SK-N-SH (cell line): ENCODE data around the gene HEBP2. TPM values are rescaled to one million over a fixed set of nuclear protein-coding genes. Genes with fewer than 3 reads are reported as not detected.

Source experiments
- CTCF ChIA-PET: fragments of 300-600, 350-600 bp; formaldehyde crosslinking; extraction: SDS; loops from one replicate; lab custom pipeline; 2021; lab: Yijun Ruan, JAX
- POLR2A ChIA-PET: fragments of 350-600 bp; sonication (Branson Sonifier 250); formaldehyde crosslinking; extraction: SDS; loops from one replicate; lab custom pipeline; 2020; ENCODE audit warnings: antibody characterized with exemption, inconsistent platforms; lab: Yijun Ruan, JAX
- DNase-seq: peaks from one replicate; pipeline ENCODE4 v3.0.0; 2012
- H2AFZ ChIP-seq: fragments of 200-600 bp; sonication (generic); 2 replicates; pipeline ENCODE4 v1.8.1; 2016; ENCODE audit warnings: antibody characterized with exemption, mild to moderate bottlenecking, low read depth
- H3F3A ChIP-seq: fragments of 200-600 bp; sonication (generic); replicated peaks from 2 replicates; pipeline ENCODE3; 2016; ENCODE audit warnings: antibody characterized with exemption, mild to moderate bottlenecking; ENCODE audit not compliant: insufficient read depth
- H3K27ac ChIP-seq, 2 experiments: fragments of 200-500 bp in 1 of 2; fragments of 200-600 bp in 1 of 2; sonication (Bioruptor generic) in 1 of 2; sonication (generic), shearing (Covaris generic) in 1 of 2; 2 replicates each; pipeline versions ENCODE4 v1.5.1 to v1.6.1; 2014 to 2016; ENCODE audit warnings: low read depth in 2 of 2, inconsistent platforms in 1 of 2, low read length in 1 of 2, mild to moderate bottlenecking in 1 of 2, mixed read lengths in 1 of 2
- H3K27me3 ChIP-seq: fragments of 200-600 bp; sonication (generic), shearing (Covaris generic); 2 replicates; pipeline ENCODE4 v1.6.1; 2016; ENCODE audit warnings: mixed run types; ENCODE audit not compliant: insufficient read depth
- H3K36me3 ChIP-seq, 2 experiments: fragments of 200-500 bp in 1 of 2; fragments of 200-600 bp in 1 of 2; sonication (Bioruptor generic) in 1 of 2; sonication (generic) in 1 of 2; replicated peaks in 1 of 2; 2 replicates each; pipeline versions ENCODE3 to v1.5.1; 2014 to 2016; ENCODE audit warnings: low read length in 1 of 2, mild to moderate bottlenecking in 1 of 2; ENCODE audit not compliant: insufficient read depth in 2 of 2, control insufficient read depth in 1 of 2
- H3K4me1 ChIP-seq, 2 experiments: fragments of 200-500 bp in 1 of 2; fragments of 200-600 bp in 1 of 2; sonication (Bioruptor generic) in 1 of 2; sonication (generic), shearing (Covaris generic) in 1 of 2; 2 replicates each; pipeline versions ENCODE4 v1.5.1 to v1.6.1; 2014 to 2016; ENCODE audit warnings: low read depth in 1 of 2, low read length in 1 of 2, mixed run types in 1 of 2; ENCODE audit not compliant: insufficient read depth in 2 of 2, control insufficient read depth in 1 of 2
- H3K4me2 ChIP-seq: fragments of 200-600 bp; sonication (generic), shearing (Covaris generic); 2 replicates; pipeline ENCODE4 v1.6.1; 2017; ENCODE audit warnings: mixed run types
- H3K4me3 ChIP-seq, 2 experiments: fragments of 200-500 bp in 1 of 2; fragments of 200-600 bp in 1 of 2; sonication (Bioruptor generic) in 1 of 2; sonication (generic), shearing (Covaris generic) in 1 of 2; 2 replicates each; pipeline versions ENCODE4 v1.5.1 to v1.8.1; 2014 to 2016; ENCODE audit warnings: low read depth in 2 of 2, inconsistent platforms in 1 of 2, low read length in 1 of 2, mild to moderate bottlenecking in 1 of 2, mixed read lengths in 1 of 2, moderate library complexity in 1 of 2
- H3K79me2 ChIP-seq: fragments of 200-600 bp; sonication (generic); 2 replicates; pipeline ENCODE4 v1.8.1; 2017; ENCODE audit warnings: mild to moderate bottlenecking; ENCODE audit not compliant: insufficient read depth
- H3K9ac ChIP-seq: fragments of 200-600 bp; sonication (generic); 2 replicates; pipeline ENCODE4 v1.6.1; 2017; ENCODE audit warnings: mixed run types
- H3K9me2 ChIP-seq: fragments of 200-600 bp; sonication (generic); 2 replicates; pipeline ENCODE4 v1.6.1; 2017; ENCODE audit warnings: mixed run types
- H3K9me3 ChIP-seq: fragments of 200-600 bp; sonication (generic); 2 replicates; pipeline ENCODE4 v1.6.1; 2017; ENCODE audit warnings: mixed run types, mild to moderate bottlenecking, moderate library complexity
- H4K20me1 ChIP-seq: fragments of 200-600 bp; sonication (generic); 2 replicates; pipeline ENCODE4 v1.6.1; 2017; ENCODE audit warnings: mild to moderate bottlenecking, mixed run types; ENCODE audit not compliant: insufficient read depth
- ELF1 ChIP-seq: IDR thresholded peaks from 2 replicates; pipeline ENCODE4 v1.4.0; 2012
- EP300 ChIP-seq, 2 experiments: IDR thresholded peaks; 2 replicates each; pipeline versions ENCODE4 v1.4.0 to v1.6.1; 2012; ENCODE audit warnings: borderline replicate concordance in 1 of 2, low read depth in 1 of 2, low read length in 1 of 2
- EZH2phosphoT487 ChIP-seq: fragments of 200-600 bp; sonication (generic); IDR thresholded peaks from 2 replicates; pipeline ENCODE4 v1.6.1; 2017; ENCODE audit warnings: low read depth, mixed run types, mild to moderate bottlenecking, antibody characterized with exemption, moderate library complexity, borderline replicate concordance
- FOSL2 ChIP-seq: IDR thresholded peaks from 2 replicates; pipeline ENCODE4 v1.4.0; 2012; ENCODE audit warnings: low read depth, mild to moderate bottlenecking, moderate library complexity, borderline replicate concordance
- FOXM1 ChIP-seq: IDR thresholded peaks from 2 replicates; pipeline ENCODE4 v1.4.0; 2012; ENCODE audit warnings: low read depth, mild to moderate bottlenecking
- GABPA ChIP-seq: IDR thresholded peaks from 2 replicates; pipeline ENCODE4 v1.4.0; 2012; ENCODE audit warnings: low read depth, mild to moderate bottlenecking
- GATA2 ChIP-seq: sonication (generic); formaldehyde crosslinking; IDR thresholded peaks from 2 replicates; pipeline ENCODE4 v1.5.0; 2020; ENCODE audit warnings: mild to moderate bottlenecking, missing genetic modification reagents
- MXI1 ChIP-seq: IDR thresholded peaks from 2 replicates; pipeline ENCODE4 v1.6.1; 2012; ENCODE audit warnings: mild to moderate bottlenecking, low read depth, low read length, improper control_type of control experiment
- NRF1 ChIP-seq: IDR thresholded peaks from 2 replicates; pipeline ENCODE4 v1.6.1; 2012; ENCODE audit warnings: low read depth, mild to moderate bottlenecking, low read length
- POLR2AphosphoS5 ChIP-seq: IDR thresholded peaks from 2 replicates; pipeline ENCODE4 v1.6.1; 2012; ENCODE audit warnings: low read depth, low read length
- RAD21 ChIP-seq: IDR thresholded peaks from 2 replicates; pipeline ENCODE4 v1.6.1; 2012; ENCODE audit warnings: mild to moderate bottlenecking, low read length
- SIN3A ChIP-seq: IDR thresholded peaks from 2 replicates; pipeline ENCODE4 v1.6.1; 2012; ENCODE audit warnings: low read depth, mild to moderate bottlenecking, low read length, moderate library complexity, borderline replicate concordance
- SMC3 ChIP-seq: IDR thresholded peaks from 2 replicates; pipeline ENCODE4 v1.6.1; 2012; ENCODE audit warnings: low read depth, low read length, improper control_type of control experiment
- WGBS: methylation state at CpG from one replicate; pipeline ENCODE4 v1.1.6; 2017; ENCODE audit warnings: low lambda C conversion rate; 5-methylcytosine and 5-hydroxymethylcytosine counted together
- polyA plus RNA-seq, 3 experiments: library from polyadenylated mRNA; depleted of rRNA; stranded (reverse); fragments of >200 nt; gene quantifications; 2 replicates each; pipeline ENCODE4 v1.2.3, GENCODE V29; 2012
- TF ChIP-seq, protein P1 (sequence below): fragments of 200-600 bp; sonication (generic); IDR thresholded peaks from 2 replicates; pipeline ENCODE4 v1.6.1; 2017; ENCODE audit warnings: antibody characterized with exemption, mild to moderate bottlenecking, moderate library complexity
- TF ChIP-seq, protein P2 (sequence below): IDR thresholded peaks from 2 replicates; pipeline ENCODE4 v1.4.0; 2012; ENCODE audit warnings: low read depth, borderline replicate concordance
- TF ChIP-seq, protein P3 (sequence below): fragments of 150-350 bp; IDR thresholded peaks from 2 replicates; pipeline ENCODE4 v1.6.1; 2017; ENCODE audit warnings: antibody characterized with exemption, low read length, low read depth, borderline replicate concordance
- TF ChIP-seq, protein P4 (sequence below): IDR thresholded peaks from 2 replicates; pipeline ENCODE4; 2012
- TF ChIP-seq, protein P5 (sequence below): IDR thresholded peaks from 2 replicates; pipeline ENCODE4 v1.6.1; 2012; ENCODE audit warnings: mild to moderate bottlenecking, low read depth, low read length, moderate library complexity
- TF ChIP-seq, protein P6 (sequence below): fragments of 150-350 bp; IDR thresholded peaks from 2 replicates; pipeline ENCODE4 v1.6.1; 2016; ENCODE audit warnings: mild to moderate bottlenecking, low read depth, low read length

Gene HEBP2
- polyA plus RNA-seq, 1 of the 3 experiments (the other 2 are of a cell fraction) = 7.6 TPM

DNA sequence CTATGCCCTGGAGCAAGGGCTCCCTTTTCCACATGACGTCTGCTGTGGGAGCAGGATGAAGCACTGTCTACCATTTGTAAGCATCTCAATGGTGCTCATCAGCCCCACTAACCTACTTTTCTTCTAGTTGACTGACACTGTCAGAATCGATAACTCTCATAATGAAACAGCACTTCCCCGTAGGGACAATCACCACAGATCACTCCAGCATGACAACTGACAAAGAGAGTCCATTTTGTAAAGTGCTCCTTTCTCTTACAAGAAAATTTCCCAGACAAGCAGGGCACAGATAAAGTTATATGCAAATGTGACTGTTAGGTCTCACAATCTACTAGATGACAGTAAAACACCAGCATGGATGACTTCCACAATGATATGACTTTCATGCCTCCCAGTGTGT, 46.4 kb downstream of the HEBP2 start:
- Histone ChIP-seq H3K9me2 (no peaks in the 10 kb centered on the region), H3K27me3 (peaks cover 25% of the 10 kb centered on the region; the same call in 1 of the 2 replicates), H3K36me3 (no peaks in the 10 kb centered on the region), H3K4me3 (no peak overlapping the region), H3K79me2 (no peaks in the 10 kb centered on the region), H2AFZ (no peak overlapping the region), H4K20me1 (no peaks in the 10 kb centered on the region), H3F3A (no peaks in the 10 kb centered on the region), H3K9ac (no peak overlapping the region)
- CTCF ChIA-PET = interaction anchor here (1.0 to 1.7 kb wide), 2 partner anchors 14 to 335 kb away, joined by 3 to 6 read pairs; no protein-coding TSS in a partner anchor
- DNase-seq = no peak
- 23% methylated on average over 3 of the region's 3 CpGs for WGBS
- POLR2A ChIA-PET = no interaction called here
- no peak for TF ChIP-seq SMC3
- TF ChIP-seq, protein P1, sequence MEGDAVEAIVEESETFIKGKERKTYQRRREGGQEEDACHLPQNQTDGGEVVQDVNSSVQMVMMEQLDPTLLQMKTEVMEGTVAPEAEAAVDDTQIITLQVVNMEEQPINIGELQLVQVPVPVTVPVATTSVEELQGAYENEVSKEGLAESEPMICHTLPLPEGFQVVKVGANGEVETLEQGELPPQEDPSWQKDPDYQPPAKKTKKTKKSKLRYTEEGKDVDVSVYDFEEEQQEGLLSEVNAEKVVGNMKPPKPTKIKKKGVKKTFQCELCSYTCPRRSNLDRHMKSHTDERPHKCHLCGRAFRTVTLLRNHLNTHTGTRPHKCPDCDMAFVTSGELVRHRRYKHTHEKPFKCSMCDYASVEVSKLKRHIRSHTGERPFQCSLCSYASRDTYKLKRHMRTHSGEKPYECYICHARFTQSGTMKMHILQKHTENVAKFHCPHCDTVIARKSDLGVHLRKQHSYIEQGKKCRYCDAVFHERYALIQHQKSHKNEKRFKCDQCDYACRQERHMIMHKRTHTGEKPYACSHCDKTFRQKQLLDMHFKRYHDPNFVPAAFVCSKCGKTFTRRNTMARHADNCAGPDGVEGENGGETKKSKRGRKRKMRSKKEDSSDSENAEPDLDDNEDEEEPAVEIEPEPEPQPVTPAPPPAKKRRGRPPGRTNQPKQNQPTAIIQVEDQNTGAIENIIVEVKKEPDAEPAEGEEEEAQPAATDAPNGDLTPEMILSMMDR = no peak
- TF ChIP-seq, protein P2, sequence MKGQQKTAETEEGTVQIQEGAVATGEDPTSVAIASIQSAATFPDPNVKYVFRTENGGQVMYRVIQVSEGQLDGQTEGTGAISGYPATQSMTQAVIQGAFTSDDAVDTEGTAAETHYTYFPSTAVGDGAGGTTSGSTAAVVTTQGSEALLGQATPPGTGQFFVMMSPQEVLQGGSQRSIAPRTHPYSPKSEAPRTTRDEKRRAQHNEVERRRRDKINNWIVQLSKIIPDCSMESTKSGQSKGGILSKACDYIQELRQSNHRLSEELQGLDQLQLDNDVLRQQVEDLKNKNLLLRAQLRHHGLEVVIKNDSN = no peak
- TF ChIP-seq, protein P3, sequence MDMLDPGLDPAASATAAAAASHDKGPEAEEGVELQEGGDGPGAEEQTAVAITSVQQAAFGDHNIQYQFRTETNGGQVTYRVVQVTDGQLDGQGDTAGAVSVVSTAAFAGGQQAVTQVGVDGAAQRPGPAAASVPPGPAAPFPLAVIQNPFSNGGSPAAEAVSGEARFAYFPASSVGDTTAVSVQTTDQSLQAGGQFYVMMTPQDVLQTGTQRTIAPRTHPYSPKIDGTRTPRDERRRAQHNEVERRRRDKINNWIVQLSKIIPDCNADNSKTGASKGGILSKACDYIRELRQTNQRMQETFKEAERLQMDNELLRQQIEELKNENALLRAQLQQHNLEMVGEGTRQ = no peak
- TF ChIP-seq NRF1 = no peak
- no peak for TF ChIP-seq GATA2 (CRISPR knock-in tag)
- no peak for TF ChIP-seq RAD21
- TF ChIP-seq, protein P4, sequence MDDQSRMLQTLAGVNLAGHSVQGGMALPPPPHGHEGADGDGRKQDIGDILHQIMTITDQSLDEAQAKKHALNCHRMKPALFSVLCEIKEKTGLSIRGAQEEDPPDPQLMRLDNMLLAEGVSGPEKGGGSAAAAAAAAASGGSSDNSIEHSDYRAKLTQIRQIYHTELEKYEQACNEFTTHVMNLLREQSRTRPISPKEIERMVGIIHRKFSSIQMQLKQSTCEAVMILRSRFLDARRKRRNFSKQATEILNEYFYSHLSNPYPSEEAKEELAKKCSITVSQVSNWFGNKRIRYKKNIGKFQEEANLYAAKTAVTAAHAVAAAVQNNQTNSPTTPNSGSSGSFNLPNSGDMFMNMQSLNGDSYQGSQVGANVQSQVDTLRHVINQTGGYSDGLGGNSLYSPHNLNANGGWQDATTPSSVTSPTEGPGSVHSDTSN = no peak
- TF ChIP-seq FOSL2 = no peak
- no peak for TF ChIP-seq SIN3A
- TF ChIP-seq ELF1 = no peak
- TF ChIP-seq GABPA = no peak
- TF ChIP-seq, protein P5, sequence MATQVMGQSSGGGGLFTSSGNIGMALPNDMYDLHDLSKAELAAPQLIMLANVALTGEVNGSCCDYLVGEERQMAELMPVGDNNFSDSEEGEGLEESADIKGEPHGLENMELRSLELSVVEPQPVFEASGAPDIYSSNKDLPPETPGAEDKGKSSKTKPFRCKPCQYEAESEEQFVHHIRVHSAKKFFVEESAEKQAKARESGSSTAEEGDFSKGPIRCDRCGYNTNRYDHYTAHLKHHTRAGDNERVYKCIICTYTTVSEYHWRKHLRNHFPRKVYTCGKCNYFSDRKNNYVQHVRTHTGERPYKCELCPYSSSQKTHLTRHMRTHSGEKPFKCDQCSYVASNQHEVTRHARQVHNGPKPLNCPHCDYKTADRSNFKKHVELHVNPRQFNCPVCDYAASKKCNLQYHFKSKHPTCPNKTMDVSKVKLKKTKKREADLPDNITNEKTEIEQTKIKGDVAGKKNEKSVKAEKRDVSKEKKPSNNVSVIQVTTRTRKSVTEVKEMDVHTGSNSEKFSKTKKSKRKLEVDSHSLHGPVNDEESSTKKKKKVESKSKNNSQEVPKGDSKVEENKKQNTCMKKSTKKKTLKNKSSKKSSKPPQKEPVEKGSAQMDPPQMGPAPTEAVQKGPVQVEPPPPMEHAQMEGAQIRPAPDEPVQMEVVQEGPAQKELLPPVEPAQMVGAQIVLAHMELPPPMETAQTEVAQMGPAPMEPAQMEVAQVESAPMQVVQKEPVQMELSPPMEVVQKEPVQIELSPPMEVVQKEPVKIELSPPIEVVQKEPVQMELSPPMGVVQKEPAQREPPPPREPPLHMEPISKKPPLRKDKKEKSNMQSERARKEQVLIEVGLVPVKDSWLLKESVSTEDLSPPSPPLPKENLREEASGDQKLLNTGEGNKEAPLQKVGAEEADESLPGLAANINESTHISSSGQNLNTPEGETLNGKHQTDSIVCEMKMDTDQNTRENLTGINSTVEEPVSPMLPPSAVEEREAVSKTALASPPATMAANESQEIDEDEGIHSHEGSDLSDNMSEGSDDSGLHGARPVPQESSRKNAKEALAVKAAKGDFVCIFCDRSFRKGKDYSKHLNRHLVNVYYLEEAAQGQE = no peak
- TF ChIP-seq MXI1 = no peak
- no peak for TF ChIP-seq EP300 (IDR thresholded peaks at IDR 0.05; ENCODE audit: borderline replicate concordance in 1 of 2, low read depth in 1 of 2, low read length in 1 of 2)
- no peak for TF ChIP-seq POLR2AphosphoS5
- TF ChIP-seq EZH2phosphoT487 = no peak
- TF ChIP-seq, protein P6, sequence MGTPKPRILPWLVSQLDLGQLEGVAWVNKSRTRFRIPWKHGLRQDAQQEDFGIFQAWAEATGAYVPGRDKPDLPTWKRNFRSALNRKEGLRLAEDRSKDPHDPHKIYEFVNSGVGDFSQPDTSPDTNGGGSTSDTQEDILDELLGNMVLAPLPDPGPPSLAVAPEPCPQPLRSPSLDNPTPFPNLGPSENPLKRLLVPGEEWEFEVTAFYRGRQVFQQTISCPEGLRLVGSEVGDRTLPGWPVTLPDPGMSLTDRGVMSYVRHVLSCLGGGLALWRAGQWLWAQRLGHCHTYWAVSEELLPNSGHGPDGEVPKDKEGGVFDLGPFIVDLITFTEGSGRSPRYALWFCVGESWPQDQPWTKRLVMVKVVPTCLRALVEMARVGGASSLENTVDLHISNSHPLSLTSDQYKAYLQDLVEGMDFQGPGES = no peak
- no peak for TF ChIP-seq FOXM1
- TF ChIP-seq, all 33 proteins: peak for 0
- H3K4me2 ChIP-seq = no peak overlapping the region
- no peaks in the 10 kb centered on the region for H3K4me1 ChIP-seq
- H3K9me3 ChIP-seq = no peaks in the 10 kb centered on the region
- H3K27ac ChIP-seq = no peak overlapping the region
